ENCODE results near the gene ZNF483. TPM values are rescaled to one million over a fixed set of nuclear protein-coding genes. Genes with fewer than 3 reads are reported as not detected.

Gene ZNF483
- total RNA-seq, 1 donor from 2014 or later, result 2.2 TPM

DNA sequence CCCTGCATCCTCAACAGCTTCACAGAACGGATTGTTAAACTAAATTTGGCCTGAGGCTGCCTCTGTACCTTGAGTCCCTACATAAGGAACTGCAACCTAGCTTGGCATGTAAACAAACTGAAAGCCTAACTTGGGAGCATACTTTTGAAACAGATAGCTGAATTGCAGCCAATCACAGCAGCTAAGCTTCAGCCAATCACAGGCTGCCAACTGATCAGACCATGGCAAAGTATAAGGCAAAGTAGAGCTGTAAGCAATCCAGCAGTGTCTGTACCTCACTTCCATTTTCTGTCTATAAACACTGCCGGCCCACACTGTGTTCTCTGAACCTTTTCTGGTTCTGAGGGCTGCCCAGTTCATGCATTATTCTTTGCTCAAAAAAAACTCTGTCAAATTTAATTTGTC lies 8.9 kb upstream of the ZNF483 start:
- no peak for DNase-seq (ENCODE audit: low read depth)
- no peak for TF ChIP-seq CTCF (conservative IDR thresholded peaks at IDR 0.05; ENCODE audit: low read depth, low read length)
- no peak overlapping the region for H3K4me3 ChIP-seq (ENCODE audit: low read depth, low read length)

DNA sequence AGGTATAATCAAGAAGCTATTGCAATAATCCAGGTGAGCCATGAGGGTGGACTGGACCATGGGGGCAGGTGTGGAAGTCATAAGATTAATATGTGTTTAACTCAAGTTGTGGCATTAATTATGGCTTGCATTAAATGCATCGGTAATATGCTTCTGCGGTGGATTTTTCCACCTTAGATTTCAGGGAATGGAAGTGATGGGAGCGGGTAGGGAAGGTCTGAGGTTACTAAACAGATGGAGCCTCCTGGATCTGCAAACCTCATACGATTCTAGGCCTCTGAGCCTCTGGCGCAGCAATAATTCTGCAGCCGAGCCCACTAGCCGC lies 286 bp upstream of the ZNF483 start:
- no peak for DNase-seq (ENCODE audit: low read depth)
- H3K4me3 ChIP-seq (ENCODE audit: low read depth, low read length), result peak overlapping the region; percentile 74
- TF ChIP-seq CTCF (conservative IDR thresholded peaks at IDR 0.05; ENCODE audit: low read depth, low read length), result no peak

DNA sequence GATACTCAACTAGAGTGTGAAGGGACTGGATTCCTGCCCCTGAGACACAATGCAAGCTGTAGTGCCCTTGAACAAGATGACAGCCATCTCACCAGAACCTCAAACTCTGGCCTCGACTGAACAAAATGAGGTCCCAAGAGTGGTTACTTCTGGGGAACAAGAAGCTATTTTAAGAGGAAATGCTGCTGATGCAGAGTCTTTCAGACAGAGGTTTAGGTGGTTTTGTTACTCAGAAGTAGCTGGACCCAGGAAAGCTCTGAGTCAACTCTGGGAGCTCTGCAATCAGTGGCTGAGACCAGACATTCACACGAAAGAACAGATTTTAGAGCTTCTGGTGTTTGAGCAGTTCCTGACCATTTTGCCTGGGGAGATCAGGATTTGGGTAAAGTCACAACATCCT lies 2.4 kb downstream of the ZNF483 start:
- DNase-seq (ENCODE audit: low read depth), result no peak
- TF ChIP-seq CTCF (conservative IDR thresholded peaks at IDR 0.05; ENCODE audit: low read depth, low read length), result no peak
- no peak overlapping the region for H3K4me3 ChIP-seq (ENCODE audit: low read depth, low read length)

GRCh38 chr9:111529787-111530186 lies 4.8 kb downstream of the ZNF483 start:
- no peak for TF ChIP-seq CTCF (conservative IDR thresholded peaks at IDR 0.05; ENCODE audit: low read depth, low read length)
- no peak for DNase-seq (ENCODE audit: low read depth)
- no peak overlapping the region for H3K4me3 ChIP-seq (ENCODE audit: low read depth, low read length)

- TF ChIP-seq CTCF (conservative IDR thresholded peaks at IDR 0.05; ENCODE audit: low read depth, low read length), result no peak
- H3K4me3 ChIP-seq (ENCODE audit: low read depth, low read length), result no peak overlapping the region
- no peak for DNase-seq (ENCODE audit: low read depth)
Measured at GRCh38 chr9:111531716-111532115, 6.7 kb downstream of the ZNF483 start.

- peak; percentile 48 for DNase-seq (ENCODE audit: low read depth)
- H3K4me3 ChIP-seq (ENCODE audit: low read depth, low read length), result no peak overlapping the region
- no peak for TF ChIP-seq CTCF (conservative IDR thresholded peaks at IDR 0.05; ENCODE audit: low read depth, low read length)
Measured at GRCh38 chr9:111533099-111533790, 8.3 kb downstream of the ZNF483 start.

DNA sequence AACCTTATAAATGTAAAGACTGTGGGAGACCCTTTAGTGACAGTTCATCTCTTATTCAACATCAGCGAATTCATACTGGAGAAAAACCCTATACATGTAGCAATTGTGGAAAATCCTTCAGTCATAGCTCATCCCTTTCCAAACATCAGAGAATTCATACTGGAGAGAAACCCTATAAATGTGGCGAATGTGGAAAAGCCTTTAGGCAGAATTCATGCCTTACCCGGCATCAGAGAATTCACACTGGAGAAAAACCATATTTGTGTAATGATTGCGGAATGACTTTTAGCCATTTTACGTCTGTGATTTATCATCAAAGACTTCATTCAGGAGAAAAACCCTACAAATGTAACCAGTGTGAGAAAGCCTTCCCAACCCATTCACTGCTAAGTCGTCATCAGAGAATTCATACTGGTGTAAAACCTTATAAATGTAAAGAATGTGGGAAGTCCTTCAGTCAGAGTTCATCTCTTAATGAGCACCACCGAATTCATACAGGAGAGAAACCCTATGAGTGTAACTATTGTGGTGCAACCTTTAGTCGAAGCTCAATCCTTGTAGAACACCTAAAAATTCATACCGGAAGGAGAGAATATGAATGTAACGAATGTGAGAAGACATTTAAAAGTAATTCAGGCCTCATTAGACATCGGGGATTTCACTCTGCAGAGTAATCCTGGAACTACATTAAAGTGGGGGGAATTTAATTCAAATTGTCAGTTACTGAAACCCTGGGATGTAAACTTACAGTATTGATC lies 17.7 kb downstream of the ZNF483 start:
- no peak for TF ChIP-seq CTCF (conservative IDR thresholded peaks at IDR 0.05; ENCODE audit: low read depth, low read length)
- no peak overlapping the region for H3K4me3 ChIP-seq (ENCODE audit: low read depth, low read length)
- DNase-seq (ENCODE audit: low read depth), result no peak
